Keratinocyte (primary cell): ENCODE results near the gene SCP2D1. TPM values are rescaled to one million over a fixed set of nuclear protein-coding genes. Genes with fewer than 3 reads are reported as not detected.
A peak's percentile ranks its signal among the peaks of the same experiment; 100 is the strongest.

ENCODE experiments used
- DNase-seq: peaks from one replicate; pipeline ENCODE4 v3.0.0-alpha.2; 2011; ENCODE audit warnings: low read depth, missing footprints, low spot score
- FAIRE-seq: peaks from 2 replicates; lab custom pipeline; 2011; peaks lifted over from hg19 to GRCh38; lab: Jason Lieb, UNC
- H2AFZ ChIP-seq: 2 replicates; pipeline ENCODE4 v1.6.0; 2012; ENCODE audit warnings: low read length, control low read depth, inconsistent platforms; ENCODE audit not compliant: control insufficient read depth
- H3K27ac ChIP-seq: 2 replicates; pipeline ENCODE4 v1.5.1; 2011; ENCODE audit warnings: low read length; ENCODE audit not compliant: control insufficient read depth, insufficient read depth
- H3K27me3 ChIP-seq: 3 replicates; pipeline ENCODE4 v1.6.0; 2011; ENCODE audit warnings: low read length; ENCODE audit not compliant: control insufficient read depth, insufficient read depth; ENCODE audit errors: extremely low read depth
- H3K36me3 ChIP-seq, 2 experiments: 2 replicates in 1 of 2; 3 replicates in 1 of 2; pipeline ENCODE4 v1.5.1; 2011; ENCODE audit warnings: low read length in 2 of 2, mild to moderate bottlenecking in 1 of 2; ENCODE audit not compliant: control insufficient read depth in 2 of 2, insufficient read depth in 2 of 2; ENCODE audit errors: extremely low read depth in 1 of 2
- H3K4me1 ChIP-seq: 3 replicates; pipeline ENCODE4 v1.5.1; 2011; ENCODE audit warnings: low read length; ENCODE audit not compliant: control insufficient read depth, insufficient read depth; ENCODE audit errors: extremely low read depth
- H3K4me2 ChIP-seq: 3 replicates; pipeline ENCODE4 v1.6.0; 2011; ENCODE audit warnings: low read depth, low read length; ENCODE audit not compliant: control insufficient read depth, insufficient read depth; ENCODE audit errors: extremely low read depth
- H3K4me3 ChIP-seq, 3 experiments: fragments of 200-600 bp in 1 of 3; sonication (generic) in 1 of 3; 2 replicates in 2 of 3; 3 replicates in 1 of 3; pipeline ENCODE4 v1.5.1; 2011 to 2016; ENCODE audit warnings: low read length in 3 of 3, mild to moderate bottlenecking in 3 of 3, control low read depth in 2 of 3, inconsistent platforms in 1 of 3, low read depth in 1 of 3, mixed read lengths in 1 of 3, mixed run types in 1 of 3, moderate library complexity in 1 of 3; ENCODE audit not compliant: control insufficient read depth in 2 of 3, insufficient read depth in 2 of 3; ENCODE audit errors: extremely low read depth in 1 of 3
- H3K79me2 ChIP-seq: 2 replicates; pipeline ENCODE4 v1.6.0; 2012; ENCODE audit warnings: low read length; ENCODE audit not compliant: control insufficient read depth, insufficient read depth
- H3K9ac ChIP-seq: 3 replicates; pipeline ENCODE4 v1.6.0; 2011; ENCODE audit warnings: low read length; ENCODE audit not compliant: control insufficient read depth, insufficient read depth; ENCODE audit errors: extremely low read depth
- H3K9me1 ChIP-seq: 3 replicates; pipeline ENCODE4 v1.6.0; 2011; ENCODE audit warnings: low read length; ENCODE audit not compliant: control insufficient read depth, insufficient read depth; ENCODE audit errors: extremely low read depth
- H3K9me3 ChIP-seq: 2 replicates; pipeline ENCODE4 v1.5.1; 2012; ENCODE audit warnings: low read depth, low read length; ENCODE audit not compliant: control insufficient read depth
- H4K20me1 ChIP-seq: 3 replicates; pipeline ENCODE4 v1.6.0; 2011; ENCODE audit warnings: low read length; ENCODE audit not compliant: control insufficient read depth, insufficient read depth; ENCODE audit errors: extremely low read depth
- EZH2 ChIP-seq: IDR thresholded peaks from one replicate; pipeline ENCODE4 v1.6.1; 2012; ENCODE audit warnings: inconsistent platforms, mild to moderate bottlenecking, low read length, moderate library complexity
- dilution Hi-C: fragments of 300-500 bp; cut with MboI; formaldehyde crosslinking; loops from one replicate; pipeline ENCODE4 v1.7.0; 2020; ENCODE audit warnings: low sequenced_read_pairs; ENCODE audit not compliant: extremely low pct_ligation_motif_present
- polyA plus RNA-seq, 5 experiments: library from polyadenylated mRNA; depleted of rRNA in 3 of 5; stranded (reverse) in 3 of 5; stranded (forward) in 1 of 5; unstranded in 1 of 5; fragments of >200 nt; gene quantifications; 1 replicate in 1 of 5; 2 replicates in 3 of 5; 3 replicates in 1 of 5; pipeline versions ENCODE4 v1.2.1 to v1.2.3, GENCODE V29; 2011 to 2012; ENCODE audit warnings: missing spikeins in 2 of 5, low read depth in 1 of 5, low replicate concordance in 1 of 5
- TF ChIP-seq, protein P1 (sequence below), 3 experiments: IDR thresholded peaks in 1 of 3; conservative IDR thresholded peaks in 1 of 3; optimal IDR thresholded peaks in 1 of 3; 2 replicates in 2 of 3; 3 replicates in 1 of 3; pipeline versions ENCODE3 to v1.5.1; 2011; ENCODE audit warnings: low read length in 3 of 3, mild to moderate bottlenecking in 3 of 3, moderate library complexity in 2 of 3, control low read depth in 1 of 3, inconsistent platforms in 1 of 3; ENCODE audit not compliant: insufficient read depth in 2 of 3; ENCODE audit errors: extremely low read depth in 1 of 3

The SCP2D1 gene
- polyA plus RNA-seq, 1 donor (not counting 4 experiments of a cell fraction or from before 2014, with no cell fraction given), result not detected

DNA sequence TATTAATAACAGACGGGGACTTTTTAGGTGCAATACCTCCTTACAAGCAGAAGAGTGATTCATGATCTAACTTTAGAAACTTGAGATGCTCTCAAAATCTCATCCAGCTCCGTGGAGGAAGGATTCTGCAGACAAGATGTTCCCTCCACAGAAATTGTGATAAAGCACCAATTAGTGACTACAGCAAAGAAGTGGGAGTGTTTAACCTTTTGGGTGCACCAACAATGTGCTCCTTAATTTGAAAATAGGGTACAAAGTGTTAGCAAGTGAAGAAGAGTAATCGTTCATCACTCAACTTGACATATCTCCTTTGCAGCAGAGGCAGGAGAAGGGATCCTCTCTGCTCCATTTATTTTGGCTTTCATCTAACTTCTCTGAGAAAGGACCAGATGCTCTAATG lies 22.8 kb upstream of the SCP2D1 start:
- Histone ChIP-seq H2AFZ (no peak overlapping the region), H3K79me2 (no peaks in the 10 kb centered on the region), H3K9ac (no peak overlapping the region), H3K9me3 (no peaks in the 10 kb centered on the region), H3K27me3 (no peaks in the 10 kb centered on the region), H3K4me1 (peaks cover 5% of the 10 kb centered on the region), H3K4me3 (no peak overlapping the region), H3K27ac (no peak overlapping the region), H4K20me1 (no peaks in the 10 kb centered on the region), H3K36me3 (no peaks in the 10 kb centered on the region), H3K4me2 (no peak overlapping the region), H3K9me1 (no peaks in the 10 kb centered on the region)
- dilution Hi-C loops, result no loop called here
- DNase-seq (no peak), FAIRE-seq (no peak)
- no peak for TF ChIP-seq EZH2
- TF ChIP-seq, protein P1, sequence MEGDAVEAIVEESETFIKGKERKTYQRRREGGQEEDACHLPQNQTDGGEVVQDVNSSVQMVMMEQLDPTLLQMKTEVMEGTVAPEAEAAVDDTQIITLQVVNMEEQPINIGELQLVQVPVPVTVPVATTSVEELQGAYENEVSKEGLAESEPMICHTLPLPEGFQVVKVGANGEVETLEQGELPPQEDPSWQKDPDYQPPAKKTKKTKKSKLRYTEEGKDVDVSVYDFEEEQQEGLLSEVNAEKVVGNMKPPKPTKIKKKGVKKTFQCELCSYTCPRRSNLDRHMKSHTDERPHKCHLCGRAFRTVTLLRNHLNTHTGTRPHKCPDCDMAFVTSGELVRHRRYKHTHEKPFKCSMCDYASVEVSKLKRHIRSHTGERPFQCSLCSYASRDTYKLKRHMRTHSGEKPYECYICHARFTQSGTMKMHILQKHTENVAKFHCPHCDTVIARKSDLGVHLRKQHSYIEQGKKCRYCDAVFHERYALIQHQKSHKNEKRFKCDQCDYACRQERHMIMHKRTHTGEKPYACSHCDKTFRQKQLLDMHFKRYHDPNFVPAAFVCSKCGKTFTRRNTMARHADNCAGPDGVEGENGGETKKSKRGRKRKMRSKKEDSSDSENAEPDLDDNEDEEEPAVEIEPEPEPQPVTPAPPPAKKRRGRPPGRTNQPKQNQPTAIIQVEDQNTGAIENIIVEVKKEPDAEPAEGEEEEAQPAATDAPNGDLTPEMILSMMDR (optimal IDR thresholded peaks at IDR 0.05 in 1 of 3, IDR thresholded peaks at IDR 0.05 in 1 of 3, conservative IDR thresholded peaks at IDR 0.05 in 1 of 3; ENCODE audit: extremely low read depth in 1 of 3, insufficient read depth in 2 of 3, low read length in 3 of 3), result no peak

DNA sequence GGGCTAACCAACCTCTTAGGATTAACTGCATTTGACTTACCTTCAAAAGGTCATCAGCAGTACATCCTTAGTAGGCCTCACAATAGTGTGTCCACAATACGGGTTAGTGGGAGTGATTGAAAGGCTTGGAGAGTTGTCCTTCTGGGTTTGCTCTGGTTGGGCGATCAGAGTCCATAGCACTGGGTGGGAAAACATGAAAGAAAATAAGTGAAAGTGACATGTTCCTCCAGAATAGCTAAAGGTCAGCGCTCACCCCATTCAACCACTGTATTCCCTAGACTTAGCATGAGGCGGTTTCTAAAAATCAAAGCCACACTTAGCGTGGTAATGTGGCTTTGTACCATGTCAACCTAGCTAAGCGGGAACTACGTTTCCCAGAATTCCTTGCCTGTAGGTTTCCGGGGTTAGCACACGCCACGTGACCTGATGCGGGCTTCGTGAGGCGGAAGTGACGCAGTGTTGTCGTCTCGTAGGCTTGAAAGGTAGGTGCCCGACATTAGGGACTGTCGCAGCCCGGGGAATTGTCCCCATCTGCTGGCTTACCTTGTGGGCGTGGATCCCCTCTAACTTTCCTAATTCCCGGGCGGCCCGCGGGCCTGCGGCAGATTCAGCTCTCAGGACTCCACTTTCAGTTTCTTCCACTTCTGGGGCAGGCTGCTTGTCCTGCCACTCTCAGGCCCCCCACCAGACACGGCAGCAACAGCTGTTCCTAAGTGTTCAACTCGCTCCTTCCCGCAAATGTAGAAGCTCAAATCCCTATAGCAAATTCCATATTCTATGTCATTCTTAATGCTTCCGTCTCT lies 19.8 kb upstream of the SCP2D1 start:
- dilution Hi-C loops, result no loop called here
- Histone ChIP-seq H3K9me3 (no peaks in the 10 kb centered on the region), H3K4me2 (peak overlapping the region; percentile 80), H3K36me3 (no peaks in the 10 kb centered on the region), H3K9ac (peak overlapping the region; percentile 83), H2AFZ (peak overlapping the region; percentile 88), H3K27ac (peak overlapping the region; percentile 78), H3K9me1 (no peaks in the 10 kb centered on the region), H4K20me1 (no peaks in the 10 kb centered on the region), H3K4me3 (peak overlapping the region; percentile 76 to 89 (median 84)), H3K27me3 (no peaks in the 10 kb centered on the region), H3K79me2 (no peaks in the 10 kb centered on the region), H3K4me1 (peaks cover 5% of the 10 kb centered on the region)
- DNase-seq (peak; percentile 19), FAIRE-seq (peak; percentile 95)
- TF ChIP-seq, protein P1 (optimal IDR thresholded peaks at IDR 0.05 in 1 of 3, IDR thresholded peaks at IDR 0.05 in 1 of 3, conservative IDR thresholded peaks at IDR 0.05 in 1 of 3; ENCODE audit: extremely low read depth in 1 of 3, insufficient read depth in 2 of 3, low read length in 3 of 3), result peak in 1 of 3 experiments; percentile 34
- no peak for TF ChIP-seq EZH2
